HepG2 (cell line): ENCODE data around the gene HSD11B2. TPM values are rescaled to one million over a fixed set of nuclear protein-coding genes. Genes with fewer than 3 reads are reported as not detected.

Experiments used
- GLMP ChIP-seq: sonication (generic); formaldehyde crosslinking; IDR thresholded peaks from 2 replicates; pipeline ENCODE4 v1.9.0; 2021; ENCODE audit warnings: missing genetic modification reagents, mild to moderate bottlenecking, borderline replicate concordance
- HNRNPL ChIP-seq: fragments of 200-400 bp; formaldehyde crosslinking; IDR thresholded peaks from 2 replicates; pipeline ENCODE4 v1.6.1; 2017; ENCODE audit warnings: mild to moderate bottlenecking, low read depth, low read length
- HOMEZ ChIP-seq: IDR thresholded peaks from 2 replicates; pipeline ENCODE4 v1.6.1; 2016; ENCODE audit warnings: low read depth
- ISL2 ChIP-seq: sonication (generic); formaldehyde crosslinking; IDR thresholded peaks from 2 replicates; pipeline ENCODE4 v1.5.0; 2020; ENCODE audit warnings: missing genetic modification reagents
- KAT2B ChIP-seq: fragments of 150-350 bp; IDR thresholded peaks from 2 replicates; pipeline ENCODE4 v1.6.1; 2014; ENCODE audit warnings: low read depth, low read length, borderline replicate concordance
- KIAA2018 ChIP-seq: sonication (generic); formaldehyde crosslinking; IDR thresholded peaks from 2 replicates; pipeline ENCODE4 v1.5.0; 2020; ENCODE audit warnings: mild to moderate bottlenecking, missing genetic modification reagents, borderline replicate concordance
- NFKBIZ ChIP-seq: IDR thresholded peaks from 2 replicates; pipeline ENCODE4 v1.6.1; 2018; ENCODE audit warnings: missing genetic modification reagents, missing compliant biosample characterization
- PHF21A ChIP-seq: sonication (generic); formaldehyde crosslinking; IDR thresholded peaks from 2 replicates; pipeline ENCODE4 v1.5.0; 2020; ENCODE audit warnings: mild to moderate bottlenecking, missing genetic modification reagents
- REPIN1 ChIP-seq: sonication (generic); formaldehyde crosslinking; IDR thresholded peaks from 2 replicates; pipeline ENCODE4 v1.8.0; 2022; ENCODE audit warnings: missing genetic modification reagents, low read depth, mild to moderate bottlenecking, borderline replicate concordance
- SNAI1 ChIP-seq: sonication (generic); formaldehyde crosslinking; IDR thresholded peaks from 2 replicates; pipeline ENCODE4 v1.5.0; 2020; ENCODE audit warnings: mild to moderate bottlenecking, missing genetic modification reagents, borderline replicate concordance
- STAT5B ChIP-seq: sonication (generic); formaldehyde crosslinking; IDR thresholded peaks from 2 replicates; pipeline ENCODE4 v1.4.0; 2020; ENCODE audit warnings: missing genetic modification reagents
- TEAD2 ChIP-seq: sonication (generic); formaldehyde crosslinking; IDR thresholded peaks from 2 replicates; pipeline ENCODE4 v1.9.0; 2021; ENCODE audit warnings: missing genetic modification reagents
- TGIF2 ChIP-seq: IDR thresholded peaks from 2 replicates; pipeline ENCODE4 v1.6.1; 2016; ENCODE audit warnings: control low read depth, missing compliant biosample characterization
- ZNF362 ChIP-seq: sonication (generic); formaldehyde crosslinking; IDR thresholded peaks from 2 replicates; pipeline ENCODE4 v1.4.0; 2020; ENCODE audit warnings: missing genetic modification reagents, mild to moderate bottlenecking, borderline replicate concordance
- ZNF557 ChIP-seq: sonication (generic); formaldehyde crosslinking; IDR thresholded peaks from 2 replicates; pipeline ENCODE4 v1.4.0; 2020; ENCODE audit warnings: missing genetic modification reagents
- polyA plus RNA-seq, 8 experiments: library from polyadenylated mRNA; depleted of rRNA in 3 of 8; stranded (reverse) in 7 of 8; unstranded in 1 of 8; fragments of >200 nt; fragmentation: Illumina TruSeq in 4 of 8; extraction: Trizol in 4 of 8; gene quantifications; 2 replicates each; pipeline versions ENCODE4 v1.2.1 to v1.2.3, GENCODE V29; 2011 to 2016; ENCODE audit warnings: low read depth in 4 of 8, missing spikeins in 1 of 8, mixed read lengths in 1 of 8; ENCODE audit not compliant: insufficient read depth in 1 of 8
- total RNA-seq, 5 experiments: library from RNA; depleted of rRNA; stranded (reverse); fragments of >200 nt; fragmentation: Illumina TruSeq; extraction: Trizol; gene quantifications; 2 replicates each; pipeline ENCODE4 v1.2.3, GENCODE V29; 2016; ENCODE audit warnings: low read depth in 1 of 5

Gene HSD11B2
- total and polyA plus RNA-seq, 2 of the 13 experiments (the other 11 are each of a cell fraction or from before 2014, with no cell fraction given): 8.9 to 13.6 TPM

- TF ChIP-seq GLMP (CRISPR knock-in tag) (no peak), PHF21A (CRISPR knock-in tag) (peak; percentile 19; the same call in 1 of the 2 replicates), TGIF2 (CRISPR knock-in tag) (no peak; the same call in none of the 2 replicates), HNRNPL (no peak), KIAA2018 (CRISPR knock-in tag) (0 out of 2 replicates have a peak, but pooled peaks have one; percentile 74), REPIN1 (no peak; the same call in 1 of the 2 replicates), KAT2B (no peak), STAT5B (CRISPR knock-in tag) (peak; percentile 69; the same call in 1 of the 2 replicates), ZNF557 (no peak), TEAD2 (CRISPR knock-in tag) (no peak; the same call in 1 of the 2 replicates), ZNF362 (CRISPR knock-in tag) (peak; percentile 51), ISL2 (CRISPR knock-in tag) (no peak), HOMEZ (CRISPR knock-in tag) (no peak), NFKBIZ (no peak), SNAI1 (0 out of 2 replicates have a peak, but pooled peaks have one; percentile 68)
Measured at GRCh38 chr16:67430504-67430976, 381 bp upstream of the HSD11B2 start (continued).
